Measurements from ENCODE around the gene HORMAD2. TPM values are rescaled to one million over a fixed set of nuclear protein-coding genes. Genes with fewer than 3 reads are reported as not detected.
"Not testable (repeated sequence)": the region's sequence is repeated elsewhere in the genome, so short reads cannot be mapped to it uniquely, and the experiment has no call there.

Gene HORMAD2
- total RNA-seq, 4 donors from 2014 or later: not detected

- Histone ChIP-seq H3K4me3 (replicated peaks in 1 of 3) (no peak overlapping the region), H3K27me3 (no peaks in the 10 kb centered on the region), H3K36me3 (no peaks in the 10 kb centered on the region), H3K27ac (no peak overlapping the region), H3K4me1 (peaks cover 9 to 21% of the 10 kb centered on the region in 2 donors), H3K9me3 (no peaks in the 10 kb centered on the region)
- 56 to 64% methylated on average over 10 to 12 of the region's 12 CpGs for WGBS, 2 donors
- intact Hi-C loops (cut with DNase I): no loop called here
- DNase-seq: peak; percentile 15 to 20
- TF ChIP-seq POLR2A (IDR thresholded peaks at IDR 0.05) (no peak), CTCF (IDR thresholded peaks at IDR 0.05) (no peak)
These were observed 134.6 kb downstream of the HORMAD2 start for GRCh38 chr22:30214703-30215407.

- H3K36me3 ChIP-seq; H3K27me3 ChIP-seq; H3K27ac ChIP-seq; H3K9me3 ChIP-seq; H3K4me3 ChIP-seq (replicated peaks in 1 of 3); DNase-seq; intact Hi-C loops (cut with DNase I): not testable (repeated sequence)
- WGBS, 2 donors: 88 to 98% methylated on average over 3 of the region's 3 CpGs
- peaks cover 9 to 21% of the 10 kb centered on the region in 2 donors for H3K4me1 ChIP-seq
These were observed 136.0 kb downstream of the HORMAD2 start for GRCh38 chr22:30216272-30216671.

GRCh38 chr22:30216710-30217109 is 136.4 kb downstream of the HORMAD2 start:
- intact Hi-C loops (cut with DNase I): no loop called here
- WGBS, 2 donors: 93 to 94% methylated on average over 10 of the region's 10 CpGs

GRCh38 chr22:30217698-30218560 is 137.7 kb downstream of the HORMAD2 start:
- H3K36me3 ChIP-seq: no peaks in the 10 kb centered on the region
- intact Hi-C loops (cut with DNase I): no loop called here
- DNase-seq: peak in 1 of 2 donors; percentile 19
- H3K27me3 ChIP-seq: no peaks in the 10 kb centered on the region
- peaks cover 1 to 11% of the 10 kb centered on the region in 2 donors for H3K4me1 ChIP-seq
- H3K27ac ChIP-seq: no peak overlapping the region
- TF ChIP-seq CTCF (IDR thresholded peaks at IDR 0.05) (no peak), POLR2A (IDR thresholded peaks at IDR 0.05) (no peak)
- H3K4me3 ChIP-seq (replicated peaks in 1 of 3): no peak overlapping the region
- WGBS, 2 donors: 69 to 80% methylated on average over 12 to 22 of the region's 23 CpGs
- no peaks in the 10 kb centered on the region for H3K9me3 ChIP-seq

More at GRCh38 chr22:30216710-30217109, 136.4 kb downstream of the HORMAD2 start:
- no peaks in the 10 kb centered on the region for H3K36me3 ChIP-seq
- DNase-seq: no peak
- H3K4me3 ChIP-seq (replicated peaks in 1 of 3): no peak overlapping the region
- no peaks in the 10 kb centered on the region for H3K27me3 ChIP-seq
- H3K4me1 ChIP-seq: peaks cover 9 to 21% of the 10 kb centered on the region in 2 donors
- no peaks in the 10 kb centered on the region for H3K9me3 ChIP-seq
- H3K27ac ChIP-seq: no peak overlapping the region
- no peak for TF ChIP-seq POLR2A (IDR thresholded peaks at IDR 0.05)
- no peak for TF ChIP-seq CTCF (IDR thresholded peaks at IDR 0.05)

GRCh38 chr22:30219049-30219654 is 138.9 kb downstream of the HORMAD2 start:
- 87 to 91% methylated on average over 8 of the region's 8 CpGs for WGBS, 2 donors
- TF ChIP-seq CTCF (IDR thresholded peaks at IDR 0.05): no peak
- no peak for TF ChIP-seq POLR2A (IDR thresholded peaks at IDR 0.05)
- Histone ChIP-seq H3K4me3 (replicated peaks in 1 of 3) (no peak overlapping the region), H3K4me1 (peaks cover 0 to 4% of the 10 kb centered on the region in 2 donors), H3K36me3 (no peaks in the 10 kb centered on the region), H3K27ac (no peak overlapping the region), H3K9me3 (no peaks in the 10 kb centered on the region), H3K27me3 (no peaks in the 10 kb centered on the region)
- intact Hi-C loops (cut with DNase I): no loop called here
- DNase-seq: no peak

Measured in thyroid gland (tissue), 4 donors.